Stimulated activated CD4-positive, alpha-beta T cell treated with anti-CD3 and anti-CD28 coated beads, Interleukin-1b, Interleukin-23, amount 100 ng/mL, for 48 hours (primary cell): ENCODE data around the gene ALX4.

Source experiments
- DNase-seq: peaks from one replicate; pipeline ENCODE4 v3.0.0-alpha.2; 2020

ALX4 gene

GRCh38 chr11:44309478-44310205 is at the start of gene ALX4:
Gene ALX4, minus strand, starts transcription at chr11:44310139. Its CDS starts 77 bp downstream, at chr11:44310062.
- DNase-seq: peak; percentile 33

- no peak for DNase-seq
Observed at GRCh38 chr11:44359162-44359561, 49.2 kb upstream of the ALX4 start.

DNA sequence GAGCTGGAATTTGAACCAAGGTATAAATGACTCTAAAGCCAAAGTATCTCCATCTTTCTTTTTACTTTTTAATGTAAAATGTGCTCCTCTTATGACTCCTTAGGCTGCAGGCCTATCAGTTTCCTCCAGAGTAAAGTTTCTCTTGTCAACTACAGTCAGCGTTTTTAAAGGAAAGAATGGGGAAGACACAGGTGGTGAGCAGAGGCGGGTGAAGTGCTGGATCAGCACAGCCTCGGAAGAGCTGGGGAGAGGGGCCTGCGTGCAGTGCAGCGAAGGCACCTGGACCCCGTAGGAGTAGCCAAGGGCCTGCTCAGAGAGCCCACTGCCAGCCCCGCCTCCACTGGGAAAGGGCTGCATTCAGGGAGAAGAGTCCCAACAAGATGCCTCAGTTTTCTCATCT is 48.8 kb upstream of the ALX4 start:
- no peak for DNase-seq

DNA sequence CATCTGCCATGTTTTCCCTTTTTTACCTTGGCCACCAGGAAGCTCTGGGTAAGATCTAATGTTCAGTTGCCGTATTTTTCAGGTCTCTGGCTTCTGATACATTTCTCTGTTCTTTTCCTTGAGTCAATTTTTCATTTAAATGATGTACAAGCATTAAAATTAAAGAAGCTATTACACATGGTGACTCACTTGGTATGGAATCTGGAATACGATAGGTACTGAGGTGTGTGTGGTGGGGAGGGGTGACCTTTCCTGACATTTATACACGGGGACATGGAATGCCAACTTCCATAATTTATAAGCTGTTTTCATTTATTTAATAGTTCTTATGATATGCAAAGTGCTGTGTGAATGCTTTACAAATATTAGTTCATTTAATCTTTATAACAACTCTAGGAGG is 47.8 kb upstream of the ALX4 start:
- DNase-seq: no peak

DNA sequence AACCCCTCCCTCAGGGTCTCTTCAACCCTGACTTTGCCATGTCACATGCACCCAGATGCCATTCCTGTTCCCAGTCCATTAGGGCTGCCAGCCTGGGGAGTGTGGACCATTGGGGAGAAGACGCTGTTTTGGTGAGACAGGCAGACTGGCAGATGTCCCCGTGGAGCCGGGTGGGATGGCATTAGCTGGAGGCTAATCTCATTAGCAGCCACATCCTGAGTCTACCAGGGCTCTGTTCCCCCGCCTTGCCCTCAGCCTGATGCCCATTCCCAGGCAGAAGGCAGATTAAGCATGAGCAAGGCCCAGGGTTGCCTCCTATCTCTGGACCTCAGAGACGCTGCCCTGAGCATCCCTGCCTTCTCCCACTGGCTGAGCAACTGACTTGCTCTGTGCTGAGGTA is 46.4 kb upstream of the ALX4 start:
- DNase-seq: no peak

DNA sequence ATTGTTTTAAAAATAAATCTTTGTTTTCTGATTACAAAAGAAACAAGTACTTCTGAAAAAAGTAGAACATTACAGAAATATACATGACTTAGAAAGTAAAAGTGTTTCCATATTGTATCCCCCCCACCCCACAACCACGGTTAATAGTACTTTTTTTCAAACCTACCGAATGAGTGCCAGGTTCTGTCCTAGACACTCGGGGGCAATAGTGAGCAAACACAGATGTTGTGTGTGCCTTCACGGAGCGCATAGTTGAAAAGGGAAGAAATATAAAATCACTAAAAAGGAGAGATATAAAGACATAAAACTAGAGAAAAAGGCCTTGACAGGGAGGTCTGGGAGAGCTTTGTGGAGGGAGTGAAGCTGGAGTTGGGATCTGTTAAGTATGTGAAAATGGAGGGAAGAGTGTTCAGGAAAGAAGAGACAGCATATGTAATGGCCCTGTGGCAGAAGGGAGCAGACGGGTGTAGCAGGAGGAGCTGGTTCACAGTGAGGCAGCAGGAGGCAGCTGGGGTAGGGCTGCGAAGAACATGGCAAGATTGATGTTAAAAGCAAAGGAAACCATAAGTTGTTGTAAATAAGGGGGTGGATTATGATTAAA is 42.1 kb upstream of the ALX4 start:
- no peak for DNase-seq

GRCh38 chr11:44351006-44351660 is 41.2 kb upstream of the ALX4 start:
- DNase-seq: no peak

GRCh38 chr11:44349328-44349727 is 39.4 kb upstream of the ALX4 start:
- no peak for DNase-seq

DNA sequence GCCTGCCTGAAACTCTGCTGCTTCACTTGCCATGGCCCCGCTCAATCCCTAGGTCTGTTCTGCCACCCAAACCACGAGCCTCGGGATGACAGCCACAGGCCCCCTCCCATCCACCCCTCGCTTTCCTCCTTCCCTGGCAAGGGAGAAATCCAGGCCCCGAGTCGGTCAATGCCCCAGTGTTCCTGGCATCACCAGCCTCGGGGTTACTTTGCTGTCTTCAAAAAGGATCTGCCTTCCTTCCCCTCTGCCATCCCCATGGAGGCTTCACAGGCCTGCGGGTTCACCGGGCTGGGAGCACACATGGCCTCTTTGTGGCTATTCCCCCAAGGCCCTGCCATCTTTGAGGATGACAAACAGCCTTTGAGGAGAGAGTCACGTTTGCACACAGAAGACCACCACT is 38.8 kb upstream of the ALX4 start:
- no peak for DNase-seq

DNA sequence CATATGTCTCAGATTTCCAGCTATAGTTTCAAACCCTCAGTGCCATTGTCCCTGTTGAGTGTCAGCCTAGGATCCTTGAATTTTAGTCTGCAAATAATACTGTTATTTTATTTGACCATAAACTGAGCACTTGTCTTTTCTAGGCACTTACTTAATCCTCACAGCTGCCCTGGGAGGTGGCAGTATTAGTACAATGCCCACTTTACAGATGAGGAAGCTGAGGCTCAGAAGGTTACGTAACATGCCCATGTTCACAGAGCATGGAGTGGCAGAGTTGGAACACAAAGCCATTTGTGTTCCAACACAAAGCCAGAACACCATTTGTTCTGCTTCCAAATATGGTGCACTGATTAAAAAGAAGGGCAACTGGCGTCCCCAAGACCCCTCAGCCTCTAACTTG is 38.2 kb upstream of the ALX4 start:
- DNase-seq: no peak

- no peak for DNase-seq
Observed at GRCh38 chr11:44347538-44347937, 37.6 kb upstream of the ALX4 start.

DNA sequence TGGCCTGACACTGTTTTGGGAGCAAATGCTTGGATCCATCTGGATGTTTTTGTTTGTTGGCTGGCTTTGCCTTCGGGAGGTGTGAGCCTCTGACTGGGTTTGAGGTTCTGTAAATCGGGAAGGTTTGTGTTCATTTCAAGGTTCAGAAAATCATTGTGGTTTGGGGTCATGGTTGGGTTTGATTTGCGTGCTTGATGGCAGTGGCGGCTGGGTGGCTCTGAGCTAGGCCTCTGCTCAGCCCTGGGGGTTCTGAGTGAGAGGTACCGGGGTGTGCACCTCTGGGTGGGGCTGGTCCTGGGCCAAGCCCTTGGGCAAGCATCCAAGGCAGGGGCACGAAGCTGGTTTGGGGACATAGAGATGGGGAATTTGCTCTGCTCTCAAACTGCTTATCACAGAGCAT is 37.0 kb upstream of the ALX4 start:
- DNase-seq: no peak

- no peak for DNase-seq
Observed at GRCh38 chr11:44345781-44346180, 35.8 kb upstream of the ALX4 start.

GRCh38 chr11:44344921-44345320 is 35.0 kb upstream of the ALX4 start:
- DNase-seq: no peak

DNA sequence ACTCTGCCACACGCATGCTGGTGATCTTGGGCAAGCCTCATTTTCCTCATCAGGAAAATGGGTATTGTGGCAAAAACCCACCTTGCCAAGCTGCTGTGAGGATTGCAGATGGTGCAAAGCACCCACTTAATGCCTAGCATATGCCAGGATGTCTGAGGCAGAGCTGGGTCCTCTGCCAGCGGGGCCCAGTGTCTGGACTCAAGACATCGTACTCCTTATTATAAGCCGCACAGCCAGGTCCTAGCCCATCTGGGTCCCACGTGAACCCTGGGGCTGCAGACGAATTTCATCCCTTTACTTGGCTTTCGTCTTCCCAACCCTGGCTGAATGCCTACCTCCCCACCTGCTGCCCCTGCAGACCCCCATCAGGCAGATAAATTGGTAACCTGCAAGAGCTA is 34.5 kb upstream of the ALX4 start:
- DNase-seq: no peak

DNA sequence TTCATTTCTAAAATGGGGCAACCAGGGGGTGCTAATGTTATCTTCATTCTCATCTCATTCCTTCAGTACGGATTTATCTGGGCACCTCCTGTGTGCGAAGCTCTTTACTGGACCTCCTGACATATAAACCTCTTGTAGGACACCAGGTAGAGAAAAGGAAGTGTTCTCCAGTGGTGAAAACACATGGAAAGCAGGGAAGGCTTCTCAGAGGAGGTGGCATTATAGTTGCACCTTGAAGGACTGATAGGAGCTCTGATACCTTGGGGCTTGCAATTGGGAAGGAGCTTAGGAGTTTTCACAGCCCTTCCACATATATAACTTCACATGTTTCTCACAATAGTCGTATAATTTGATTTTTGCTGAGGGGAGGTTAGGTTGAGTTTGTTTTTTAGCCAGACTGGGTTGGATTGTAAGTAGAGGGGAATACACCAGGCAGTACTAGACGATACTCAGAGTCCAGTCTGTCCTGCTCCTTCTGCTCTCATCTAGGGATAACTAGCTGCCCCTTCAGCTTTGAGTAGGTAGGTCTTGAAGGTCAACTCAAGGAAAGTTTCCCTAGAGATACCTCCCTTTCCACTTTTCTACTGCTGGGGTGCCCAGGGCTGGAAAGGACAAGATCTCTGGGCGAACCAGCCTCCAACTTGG is 34.0 kb upstream of the ALX4 start:
- DNase-seq: no peak

- no peak for DNase-seq
Observed at GRCh38 chr11:44342616-44343015, 32.7 kb upstream of the ALX4 start.

- no peak for DNase-seq
Observed at GRCh38 chr11:44340656-44341055, 30.7 kb upstream of the ALX4 start.

DNA sequence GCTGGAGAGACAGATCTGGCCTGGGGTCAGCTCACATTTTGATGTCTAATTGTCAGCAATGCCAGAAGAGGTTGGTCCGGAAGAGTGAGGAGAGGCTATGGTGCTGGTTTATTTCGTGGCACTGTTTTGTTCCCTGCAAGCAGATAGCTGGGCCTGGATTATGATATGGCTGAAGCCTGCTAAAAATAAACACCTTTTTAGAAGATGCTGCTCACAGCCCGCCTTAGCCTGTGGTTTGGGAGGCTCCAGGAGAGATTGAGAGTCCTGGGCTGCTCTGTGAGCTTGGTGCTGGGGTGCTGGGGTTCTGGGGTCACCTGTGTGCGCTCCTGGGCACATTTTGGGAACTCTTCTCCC is 29.6 kb upstream of the ALX4 start:
- no peak for DNase-seq

GRCh38 chr11:44338698-44339529 is 29.0 kb upstream of the ALX4 start:
- no peak for DNase-seq

GRCh38 chr11:44338026-44338425 is 28.1 kb upstream of the ALX4 start:
- no peak for DNase-seq

GRCh38 chr11:44335919-44336318 is 26.0 kb upstream of the ALX4 start:
- DNase-seq: no peak
